ENCODE data around the gene CSMD2.

CSMD2 gene

DNA sequence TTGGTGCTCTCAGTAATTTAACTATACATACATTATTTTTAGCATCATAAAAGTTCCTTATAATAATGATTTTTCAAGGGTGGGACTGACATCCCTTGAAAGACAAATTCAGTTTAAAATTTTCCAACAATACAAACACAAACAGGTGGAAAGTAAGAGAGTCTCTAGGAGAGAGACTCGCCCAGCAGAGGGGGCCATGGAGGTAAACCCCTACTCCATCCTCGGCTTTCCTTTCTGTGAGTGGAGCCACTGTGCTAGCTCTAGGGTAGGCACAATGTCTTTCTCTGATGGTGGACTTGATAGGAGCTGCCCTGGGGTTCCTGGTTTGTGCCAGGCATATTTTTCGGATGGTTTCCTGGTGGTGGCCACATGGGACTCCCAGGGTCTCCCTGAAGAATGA, 8.3 kb downstream of the CSMD2 start:
- in situ Hi-C loops (cut with MboI; ENCODE audit: low sequenced_read_pairs) = no loop called here

GRCh38 chr1:34155860-34156259, 9.2 kb downstream of the CSMD2 start:
- in situ Hi-C loops (cut with MboI; ENCODE audit: low sequenced_read_pairs) = no loop called here

DNA sequence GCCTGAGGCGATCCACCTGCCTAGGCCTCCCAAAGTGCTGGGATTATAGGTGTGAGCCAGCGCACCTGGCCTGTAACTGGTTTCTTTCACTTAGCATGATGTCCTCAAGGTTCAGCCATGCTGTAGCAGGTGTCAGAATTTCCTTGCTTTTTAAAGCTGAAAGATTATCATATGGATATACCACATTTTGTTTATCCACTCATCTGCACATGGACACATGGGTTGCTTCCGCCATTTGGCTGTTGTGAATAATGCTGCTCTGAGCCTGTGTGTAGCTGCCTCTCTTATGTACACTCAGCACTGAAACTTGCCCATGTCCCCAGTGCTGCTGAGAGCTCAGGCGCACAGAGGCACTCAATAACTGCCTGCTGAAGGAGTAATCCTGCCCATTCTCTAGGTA, 11.8 kb downstream of the CSMD2 start:
- in situ Hi-C loops (cut with MboI; ENCODE audit: low sequenced_read_pairs) = no loop called here

DNA sequence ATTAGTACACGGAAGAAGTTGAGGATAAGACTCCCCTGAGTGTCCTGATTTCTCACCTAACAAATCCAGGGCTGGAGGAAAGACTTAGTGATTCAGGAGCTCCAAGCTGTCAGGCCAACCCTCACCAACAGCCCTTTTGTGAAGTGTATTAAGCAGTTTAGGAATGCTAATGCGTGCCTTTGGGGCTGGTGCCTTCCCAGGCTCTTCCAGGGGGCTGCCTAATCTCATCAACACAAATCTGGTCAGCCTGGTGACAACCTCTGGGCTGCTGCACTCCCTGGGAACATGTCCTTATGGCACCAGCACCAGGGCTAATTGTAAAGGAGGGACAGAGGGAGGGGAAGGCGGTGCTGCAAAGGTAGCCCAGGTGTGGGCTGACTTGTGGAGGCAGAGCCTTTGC, 15.5 kb downstream of the CSMD2 start:
- in situ Hi-C loops (cut with MboI; ENCODE audit: low sequenced_read_pairs) = no loop called here

GRCh38 chr1:34147301-34147700, 17.7 kb downstream of the CSMD2 start:
- in situ Hi-C loops (cut with MboI; ENCODE audit: low sequenced_read_pairs) = no loop called here

DNA sequence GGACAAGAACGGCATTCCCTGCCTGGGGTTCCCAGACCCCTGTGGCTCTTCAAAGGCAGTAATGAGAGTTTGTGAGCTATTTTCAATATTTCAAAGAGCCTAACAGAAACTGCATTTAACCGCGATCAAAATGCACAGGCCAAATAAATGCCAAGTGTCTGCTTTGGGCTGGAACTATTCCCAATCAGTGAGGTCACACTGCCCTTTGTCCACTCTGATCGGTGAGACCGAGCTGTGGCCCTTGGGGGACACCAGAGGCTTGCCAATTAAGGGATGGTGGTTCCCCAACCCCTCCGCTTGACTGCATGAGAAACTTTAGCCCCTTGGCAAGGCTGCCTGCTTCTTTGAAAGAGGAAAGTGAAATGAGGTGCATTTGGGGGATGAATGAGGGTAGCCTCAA, 20.3 kb downstream of the CSMD2 start:
- in situ Hi-C loops (cut with MboI; ENCODE audit: low sequenced_read_pairs) = no loop called here

GRCh38 chr1:34143975-34144374, 21.1 kb downstream of the CSMD2 start:
- in situ Hi-C loops (cut with MboI; ENCODE audit: low sequenced_read_pairs) = no loop called here

DNA sequence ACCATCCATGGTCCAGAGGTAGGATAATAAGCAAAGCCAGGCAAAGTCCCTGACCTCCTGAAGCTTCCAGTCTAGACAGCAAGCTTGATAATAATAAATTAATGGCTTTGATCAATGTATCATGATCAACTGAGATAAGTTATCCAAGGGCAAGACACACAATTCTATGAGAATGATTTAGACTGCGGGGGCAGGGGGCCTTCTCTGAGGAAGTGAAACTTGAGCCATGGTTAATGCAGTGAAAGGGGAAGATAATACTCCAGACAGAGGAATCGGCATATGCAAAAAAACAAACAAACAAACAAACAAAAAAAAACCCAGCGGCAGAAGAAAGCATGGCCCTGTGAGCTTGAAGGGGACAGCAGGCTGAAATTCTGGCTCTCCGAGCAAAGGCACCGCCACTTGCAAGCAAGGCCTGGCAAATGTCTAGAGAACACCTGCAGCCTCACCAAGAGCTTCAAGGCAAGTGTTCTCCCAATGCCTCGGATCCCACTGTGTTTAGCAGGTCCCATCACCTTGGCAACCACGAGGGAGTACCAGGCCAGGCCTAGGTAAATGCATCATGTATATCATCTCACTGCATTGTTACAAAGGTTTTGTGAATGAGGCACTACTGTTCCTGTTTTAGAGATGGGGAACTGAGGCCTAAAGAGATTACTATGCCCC, 24.9 kb downstream of the CSMD2 start:
- in situ Hi-C loops (cut with MboI; ENCODE audit: low sequenced_read_pairs) = no loop called here

- in situ Hi-C loops (cut with MboI; ENCODE audit: low sequenced_read_pairs) = no loop called here
These were observed 27.6 kb downstream of the CSMD2 start for GRCh38 chr1:34137411-34137810.

- in situ Hi-C loops (cut with MboI; ENCODE audit: low sequenced_read_pairs) = no loop called here
These were observed 32.9 kb downstream of the CSMD2 start for GRCh38 chr1:34132161-34132420.

GRCh38 chr1:34131396-34132160, 33.5 kb downstream of the CSMD2 start:
- in situ Hi-C loops (cut with MboI; ENCODE audit: low sequenced_read_pairs) = no loop called here

DNA sequence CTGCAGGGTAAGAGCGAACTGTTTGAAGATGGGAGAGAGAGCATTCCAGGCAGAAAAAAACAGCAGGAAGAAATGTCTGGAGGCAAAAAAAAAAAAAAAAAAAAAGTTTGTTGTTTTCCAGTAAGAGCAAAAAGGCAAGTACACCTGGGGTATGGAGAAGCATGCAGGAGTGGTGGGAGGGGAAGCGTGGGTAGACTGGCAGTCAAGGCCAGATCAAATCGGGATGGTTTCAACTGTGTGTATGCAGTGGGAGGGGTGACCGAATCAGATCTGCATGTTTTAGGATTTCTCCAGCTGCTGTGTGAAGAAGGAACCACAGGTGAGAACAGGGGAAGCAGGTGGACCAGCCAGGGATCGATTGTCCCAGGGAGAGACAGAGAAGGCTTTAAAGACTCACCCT, 34.7 kb downstream of the CSMD2 start:
- in situ Hi-C loops (cut with MboI; ENCODE audit: low sequenced_read_pairs) = no loop called here

- in situ Hi-C loops (cut with MboI; ENCODE audit: low sequenced_read_pairs) = no loop called here
These were observed 35.4 kb downstream of the CSMD2 start for GRCh38 chr1:34129630-34130029.

GRCh38 chr1:34128186-34128889, 36.7 kb downstream of the CSMD2 start:
- in situ Hi-C loops (cut with MboI; ENCODE audit: low sequenced_read_pairs) = no loop called here

DNA sequence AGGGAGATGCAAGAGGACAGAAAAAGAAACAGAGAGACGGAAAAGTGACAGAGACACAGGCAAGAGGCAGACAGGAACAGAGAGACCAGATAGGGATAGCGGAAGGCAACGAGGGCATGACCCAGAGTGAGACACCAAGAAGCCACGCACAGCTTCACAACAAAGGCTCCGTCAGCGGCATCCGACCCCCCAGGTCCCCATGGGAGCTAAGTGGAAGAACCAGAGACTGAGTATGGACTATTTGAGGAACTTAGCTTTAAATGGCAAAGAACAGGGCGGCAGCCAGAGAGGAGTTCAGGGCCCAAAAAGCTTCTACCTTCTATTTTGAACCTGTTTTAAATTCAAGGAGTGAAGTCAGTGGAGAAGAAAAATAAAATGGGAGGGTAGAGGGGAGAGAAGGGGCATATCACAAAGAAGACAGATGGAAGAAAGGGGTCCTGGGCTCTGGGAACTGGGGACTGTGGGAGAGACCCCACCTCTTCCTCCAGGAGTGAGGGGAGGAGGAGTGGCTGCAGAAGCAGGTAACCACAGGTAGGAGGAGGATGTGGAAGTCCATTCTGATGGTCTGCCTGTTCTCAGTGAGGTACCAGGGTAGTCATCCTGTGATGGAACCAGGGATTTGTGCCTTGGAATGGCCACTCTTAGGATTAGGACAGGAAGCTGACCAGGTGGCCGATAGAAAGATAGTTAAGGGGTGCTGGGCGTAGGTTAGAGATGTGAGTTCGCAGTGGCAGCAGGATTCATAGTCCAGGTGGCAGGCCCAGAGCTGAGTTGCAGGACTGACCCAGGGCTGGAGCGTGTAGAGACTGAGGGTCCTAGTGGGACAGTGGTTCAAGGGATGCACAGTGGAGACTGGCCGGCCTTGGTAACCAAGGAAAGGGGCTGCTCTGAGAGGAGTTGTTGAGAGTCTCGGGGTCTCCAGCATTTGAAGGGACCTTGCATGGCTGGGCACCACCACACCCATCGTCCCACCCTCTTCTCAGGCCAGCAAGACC, 37.7 kb downstream of the CSMD2 start:
- in situ Hi-C loops (cut with MboI; ENCODE audit: low sequenced_read_pairs) = no loop called here

- in situ Hi-C loops (cut with MboI; ENCODE audit: low sequenced_read_pairs) = no loop called here
These were observed 38.5 kb downstream of the CSMD2 start for GRCh38 chr1:34126486-34126885.

- in situ Hi-C loops (cut with MboI; ENCODE audit: low sequenced_read_pairs) = no loop called here
These were observed 39.2 kb downstream of the CSMD2 start for GRCh38 chr1:34125721-34126380.

DNA sequence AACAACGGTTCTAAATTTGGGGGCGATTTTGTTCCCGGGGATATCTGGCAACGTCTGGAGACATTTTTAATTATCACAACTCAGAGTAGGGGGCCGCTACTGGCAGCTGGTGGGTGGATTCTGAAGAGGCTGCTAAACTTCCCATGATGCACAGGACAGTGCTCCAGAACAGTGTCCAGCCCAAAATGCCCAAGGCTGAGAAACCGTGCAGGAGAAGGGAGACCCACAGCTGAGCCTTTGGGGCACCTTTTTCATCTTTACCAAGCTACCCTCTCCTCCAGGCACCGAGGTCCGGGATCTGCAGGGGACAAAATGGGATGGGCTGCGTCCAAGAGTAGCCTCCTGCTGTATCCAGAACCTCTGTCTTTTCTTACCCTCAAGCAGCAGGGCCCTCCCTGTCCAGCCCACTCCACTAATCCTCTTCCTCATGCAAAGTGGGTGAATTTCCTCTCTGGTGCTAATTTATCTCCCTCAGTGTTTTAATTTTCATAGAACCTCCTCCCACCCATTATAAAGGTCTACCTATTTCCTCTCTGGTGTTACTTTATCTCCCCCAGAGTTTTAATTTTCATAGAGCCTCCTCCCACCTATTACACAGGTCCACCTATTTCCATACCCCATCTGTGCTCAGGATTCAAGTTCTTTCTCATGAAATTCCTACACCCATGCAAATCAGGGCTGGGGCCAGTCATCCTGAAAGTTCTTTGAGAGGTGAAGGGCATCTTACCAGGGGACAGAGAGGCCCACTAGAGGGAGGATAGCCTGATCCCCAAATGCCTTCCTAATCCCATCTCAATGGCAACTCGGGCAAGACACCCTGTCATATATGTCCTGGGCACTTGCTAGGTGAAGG, 42.7 kb downstream of the CSMD2 start:
- in situ Hi-C loops (cut with MboI; ENCODE audit: low sequenced_read_pairs) = no loop called here

DNA sequence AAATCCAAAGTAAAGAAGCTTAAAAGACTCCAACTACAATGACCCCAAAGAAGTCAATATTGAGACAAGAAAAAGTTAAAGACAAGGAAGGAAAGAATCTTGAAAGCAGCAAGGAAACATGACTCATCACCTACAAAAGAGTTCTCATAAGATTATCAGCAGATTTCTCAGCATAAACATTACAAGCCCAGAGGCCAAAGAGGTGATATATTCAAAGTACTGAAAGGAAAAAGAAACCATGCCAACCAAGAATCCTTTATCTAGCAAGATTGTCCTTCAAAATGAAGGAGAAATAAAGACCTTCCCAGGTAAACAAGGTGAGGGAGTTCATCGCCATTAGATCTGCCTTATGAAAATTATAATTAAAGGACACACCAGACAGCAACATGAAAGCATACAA, 49.8 kb downstream of the CSMD2 start:
- in situ Hi-C loops (cut with MboI; ENCODE audit: low sequenced_read_pairs) = no loop called here

- in situ Hi-C loops (cut with MboI; ENCODE audit: low sequenced_read_pairs) = no loop called here
These were observed 51.1 kb downstream of the CSMD2 start for GRCh38 chr1:34113887-34114286.

All from HL-60/S4 treated with phorbol 12-myristate 13-acetate at 8.2 ng/mL for 4 days and 3 days (cell line).